Thymus (tissue), 11 donors: ENCODE results near the gene PLSCR4. TPM values are rescaled to one million over a fixed set of nuclear protein-coding genes. Genes with fewer than 3 reads are reported as not detected.

Experiments
- DNase-seq, 9 donors: peaks; one replicate each; pipeline ENCODE4 v3.0.0-alpha.2; 2013; ENCODE audit warnings: low spot score in 9 of 9, low read depth in 6 of 9, missing footprints in 1 of 9
- H3K27ac ChIP-seq, 2 donors: one replicate each; pipeline ENCODE4 v1.5.1; 2013; ENCODE audit warnings: control low read depth in 1 of 2, low read depth in 1 of 2, low read length in 1 of 2, mild to moderate bottlenecking in 1 of 2, moderate library complexity in 1 of 2
- H3K27me3 ChIP-seq, 2 donors: one replicate each; pipeline ENCODE4 v1.5.1; 2013; ENCODE audit warnings: low read length in 1 of 2; ENCODE audit not compliant: control insufficient read depth in 2 of 2, insufficient read depth in 1 of 2
- H3K36me3 ChIP-seq, 2 donors: one replicate each; pipeline ENCODE4 v1.5.1; 2013; ENCODE audit warnings: low read length in 1 of 2, mild to moderate bottlenecking in 1 of 2, moderate library complexity in 1 of 2; ENCODE audit not compliant: control insufficient read depth in 2 of 2, insufficient read depth in 2 of 2
- H3K4me1 ChIP-seq, 2 donors: one replicate each; pipeline ENCODE4 v1.5.1; 2013; ENCODE audit warnings: low read length in 2 of 2; ENCODE audit not compliant: control insufficient read depth in 2 of 2, insufficient read depth in 2 of 2
- H3K4me3 ChIP-seq, 2 donors: one replicate each; pipeline ENCODE4 v1.5.1; 2013; ENCODE audit warnings: low read length in 2 of 2, control low read depth in 1 of 2, mild to moderate bottlenecking in 1 of 2
- H3K9me3 ChIP-seq, 2 donors: one replicate each; pipeline ENCODE4 v1.5.1; 2013; ENCODE audit warnings: low read length in 1 of 2, mild to moderate bottlenecking in 1 of 2; ENCODE audit not compliant: control insufficient read depth in 2 of 2, insufficient read depth in 1 of 2
- WGBS: extraction: QIAGEN DNeasy Blood & Tissue Kit; methylation state at CpG from one replicate; pipeline ENCODE4 v1.1.7; 2013; 5-methylcytosine and 5-hydroxymethylcytosine counted together
- polyA plus RNA-seq: library from polyadenylated mRNA; stranded (reverse); fragments of 200-250 nt; gene quantifications from one replicate; pipeline ENCODE4 v1.2.3, GENCODE V29; 2013
- total RNA-seq: library from RNA; stranded (reverse); fragments of 120-200 nt; gene quantifications from one replicate; pipeline ENCODE4 v1.2.4, GENCODE V29; 2013
- donor health status: healthy.

Gene PLSCR4
- total and polyA plus RNA-seq, 2 donors = 4.1 to 11.8 TPM

- 72% methylated on average over 2 of the region's 2 CpGs for WGBS
- H3K27ac ChIP-seq = no peak overlapping the region
- no peaks in the 10 kb centered on the region for H3K4me1 ChIP-seq
- no peak for DNase-seq
- peaks cover 0 to 14% of the 10 kb centered on the region in 2 donors for H3K27me3 ChIP-seq
- no peak overlapping the region for H3K4me3 ChIP-seq
- no peaks in the 10 kb centered on the region for H3K9me3 ChIP-seq
- no peaks in the 10 kb centered on the region for H3K36me3 ChIP-seq
Observed at GRCh38 chr3:146154995-146155394, 95.9 kb downstream of the PLSCR4 start.

GRCh38 chr3:146154316-146154715 is 96.6 kb downstream of the PLSCR4 start:
- H3K9me3 ChIP-seq = no peaks in the 10 kb centered on the region
- 93% methylated on average over 1 of the region's 1 CpG for WGBS
- no peaks in the 10 kb centered on the region for H3K36me3 ChIP-seq
- H3K4me1 ChIP-seq = no peaks in the 10 kb centered on the region
- H3K27ac ChIP-seq = no peak overlapping the region
- peaks cover 0 to 7% of the 10 kb centered on the region in 2 donors for H3K27me3 ChIP-seq
- no peak overlapping the region for H3K4me3 ChIP-seq
- no peak for DNase-seq

GRCh38 chr3:146153429-146153828 is 97.5 kb downstream of the PLSCR4 start:
- no peak overlapping the region for H3K4me3 ChIP-seq
- H3K4me1 ChIP-seq = no peaks in the 10 kb centered on the region
- no peak overlapping the region for H3K27ac ChIP-seq

GRCh38 chr3:146152834-146153233 is 98.1 kb downstream of the PLSCR4 start:
- Histone ChIP-seq H3K27ac (no peak overlapping the region), H3K4me3 (no peak overlapping the region), H3K9me3 (no peaks in the 10 kb centered on the region), H3K36me3 (no peaks in the 10 kb centered on the region), H3K27me3 (no peaks in the 10 kb centered on the region), H3K4me1 (no peaks in the 10 kb centered on the region)
- WGBS = 96% methylated on average over 6 of the region's 6 CpGs
- DNase-seq = no peak

More at GRCh38 chr3:146153429-146153828, 97.5 kb downstream of the PLSCR4 start:
- WGBS = 91% methylated on average over 4 of the region's 4 CpGs
- Histone ChIP-seq H3K9me3 (no peaks in the 10 kb centered on the region), H3K27me3 (peaks cover 0 to 2% of the 10 kb centered on the region in 2 donors), H3K36me3 (no peaks in the 10 kb centered on the region)
- no peak for DNase-seq

- H3K27ac ChIP-seq = no peak overlapping the region
- H3K4me1 ChIP-seq = no peaks in the 10 kb centered on the region
- no peaks in the 10 kb centered on the region for H3K27me3 ChIP-seq
- DNase-seq = no peak
- H3K4me3 ChIP-seq = no peak overlapping the region
- 88% methylated on average over 1 of the region's 1 CpG for WGBS
- no peaks in the 10 kb centered on the region for H3K36me3 ChIP-seq
- no peaks in the 10 kb centered on the region for H3K9me3 ChIP-seq
Observed at GRCh38 chr3:146148468-146148931, 102.4 kb downstream of the PLSCR4 start.

GRCh38 chr3:146145642-146146041 is 105.3 kb downstream of the PLSCR4 start:
- DNase-seq = no peak
- no peaks in the 10 kb centered on the region for H3K36me3 ChIP-seq
- no peaks in the 10 kb centered on the region for H3K27me3 ChIP-seq
- no peaks in the 10 kb centered on the region for H3K9me3 ChIP-seq
- no peak overlapping the region for H3K27ac ChIP-seq
- H3K4me1 ChIP-seq = no peaks in the 10 kb centered on the region
- 94% methylated on average over 1 of the region's 1 CpG for WGBS
- H3K4me3 ChIP-seq = no peak overlapping the region

- DNase-seq = no peak
- H3K27me3 ChIP-seq = no peaks in the 10 kb centered on the region
- no peaks in the 10 kb centered on the region for H3K4me1 ChIP-seq
- no peaks in the 10 kb centered on the region for H3K36me3 ChIP-seq
- H3K27ac ChIP-seq = no peak overlapping the region
- H3K4me3 ChIP-seq = no peak overlapping the region
- no peaks in the 10 kb centered on the region for H3K9me3 ChIP-seq
- 92% methylated on average over 3 of the region's 3 CpGs for WGBS
Observed at GRCh38 chr3:146142757-146143156, 108.1 kb downstream of the PLSCR4 start.

Other genes starting within 250 kb of the PLSCR4 start
- 18.0 TPM for gene PLOD2, start 89.9 kb downstream of the PLSCR4 start, total RNA-seq
- gene PLOD2, start 89.9 kb downstream of the PLSCR4 start, polyA plus RNA-seq = 35.4 TPM
- 0.28 TPM for gene PLSCR2, start 218.5 kb upstream of the PLSCR4 start, total RNA-seq
- 0.16 TPM for gene PLSCR2, start 218.5 kb upstream of the PLSCR4 start, polyA plus RNA-seq